ENCODE results near the gene OCRL. TPM values are rescaled to one million over a fixed set of nuclear protein-coding genes. Genes with fewer than 3 reads are reported as not detected.

Gene OCRL
- polyA plus RNA-seq, 1 experiment: 16.4 TPM

GRCh38 chrX:129534816-129535578 lies 5.1 kb upstream of the OCRL start:
- no peaks in the 10 kb centered on the region for H3K27me3 ChIP-seq (ENCODE audit: control insufficient read depth, insufficient read depth, low read length)
- H3K36me3 ChIP-seq (ENCODE audit: control insufficient read depth, insufficient read depth, low read length): no peaks in the 10 kb centered on the region
- no peak for TF ChIP-seq CTCF (IDR thresholded peaks at IDR 0.05; ENCODE audit: insufficient read depth, low read depth, low read length)
- no peak overlapping the region for H3K4me3 ChIP-seq (ENCODE audit: low read depth, low read length)
- CTCF ChIA-PET: no interaction called here
- POLR2A ChIA-PET: no interaction called here
- no peak for DNase-seq (ENCODE audit: low read depth)

GRCh38 chrX:129540722-129541184 lies 694 bp downstream of the OCRL start:
- Histone ChIP-seq H3K4me3 (ENCODE audit: low read depth, low read length) (peak overlapping the region; percentile 67), H3K36me3 (ENCODE audit: control insufficient read depth, insufficient read depth, low read length) (no peaks in the 10 kb centered on the region), H3K27me3 (ENCODE audit: control insufficient read depth, insufficient read depth, low read length) (no peaks in the 10 kb centered on the region)
- TF ChIP-seq CTCF (IDR thresholded peaks at IDR 0.05; ENCODE audit: insufficient read depth, low read depth, low read length): no peak
- no peak for DNase-seq (ENCODE audit: low read depth)
- CTCF ChIA-PET: interaction anchor here (0.6 to 1.0 kb wide), 4 partner anchors 9 to 23 kb away, joined by 3 to 4 read pairs (median 4); no protein-coding TSS in a partner anchor
- POLR2A ChIA-PET: no interaction called here

GRCh38 chrX:129544780-129545179 lies 4.7 kb downstream of the OCRL start:
- TF ChIP-seq CTCF (IDR thresholded peaks at IDR 0.05; ENCODE audit: insufficient read depth, low read depth, low read length): no peak
- CTCF ChIA-PET: no interaction called here

GRCh38 chrX:129545408-129545807 lies 5.3 kb downstream of the OCRL start:
- no peak for DNase-seq (ENCODE audit: low read depth)
- ChIA-PET CTCF (no interaction called here), POLR2A (no interaction called here)
- Histone ChIP-seq H3K36me3 (ENCODE audit: control insufficient read depth, insufficient read depth, low read length) (no peaks in the 10 kb centered on the region), H3K27me3 (ENCODE audit: control insufficient read depth, insufficient read depth, low read length) (no peaks in the 10 kb centered on the region), H3K4me3 (ENCODE audit: low read depth, low read length) (no peak overlapping the region)
- TF ChIP-seq CTCF (IDR thresholded peaks at IDR 0.05; ENCODE audit: insufficient read depth, low read depth, low read length): no peak

More at GRCh38 chrX:129544780-129545179, 4.7 kb downstream of the OCRL start:
- no peak for DNase-seq (ENCODE audit: low read depth)
- POLR2A ChIA-PET: no interaction called here
- Histone ChIP-seq H3K36me3 (ENCODE audit: control insufficient read depth, insufficient read depth, low read length) (no peaks in the 10 kb centered on the region), H3K4me3 (ENCODE audit: low read depth, low read length) (no peak overlapping the region), H3K27me3 (ENCODE audit: control insufficient read depth, insufficient read depth, low read length) (no peaks in the 10 kb centered on the region)

- CTCF ChIA-PET: interaction anchor here (1.0 kb wide), 1 partner anchor 9 kb away, joined by 4 read pairs; the partner anchor contains the start of gene OCRL
- Histone ChIP-seq H3K27me3 (ENCODE audit: control insufficient read depth, insufficient read depth, low read length) (no peaks in the 10 kb centered on the region), H3K4me3 (ENCODE audit: low read depth, low read length) (no peak overlapping the region), H3K36me3 (ENCODE audit: control insufficient read depth, insufficient read depth, low read length) (no peaks in the 10 kb centered on the region)
- DNase-seq (ENCODE audit: low read depth): no peak
- no peak for TF ChIP-seq CTCF (IDR thresholded peaks at IDR 0.05; ENCODE audit: insufficient read depth, low read depth, low read length)
- POLR2A ChIA-PET: no interaction called here
These were observed 9.1 kb downstream of the OCRL start for GRCh38 chrX:129549124-129549523.
